Daoy (cell line): ENCODE measurements around the gene DIDO1. TPM values are rescaled to one million over a fixed set of nuclear protein-coding genes. Genes with fewer than 3 reads are reported as not detected.
A peak's percentile ranks its signal among the peaks of the same experiment; 100 is the strongest.

Source experiments
- DNase-seq: peaks from one replicate; pipeline ENCODE4 v3.0.0-alpha.2; 2015; ENCODE audit warnings: low read depth
- total RNA-seq: library from RNA; depleted of rRNA; stranded (reverse); fragments of >200 nt; shearing (Covaris generic); gene quantifications from 2 replicates; pipeline ENCODE4 v1.2.3, GENCODE V29; 2014; rRNA removed

The DIDO1 gene
- total RNA-seq, result 20.6 and 21.4 TPM in 2 replicates

DNA sequence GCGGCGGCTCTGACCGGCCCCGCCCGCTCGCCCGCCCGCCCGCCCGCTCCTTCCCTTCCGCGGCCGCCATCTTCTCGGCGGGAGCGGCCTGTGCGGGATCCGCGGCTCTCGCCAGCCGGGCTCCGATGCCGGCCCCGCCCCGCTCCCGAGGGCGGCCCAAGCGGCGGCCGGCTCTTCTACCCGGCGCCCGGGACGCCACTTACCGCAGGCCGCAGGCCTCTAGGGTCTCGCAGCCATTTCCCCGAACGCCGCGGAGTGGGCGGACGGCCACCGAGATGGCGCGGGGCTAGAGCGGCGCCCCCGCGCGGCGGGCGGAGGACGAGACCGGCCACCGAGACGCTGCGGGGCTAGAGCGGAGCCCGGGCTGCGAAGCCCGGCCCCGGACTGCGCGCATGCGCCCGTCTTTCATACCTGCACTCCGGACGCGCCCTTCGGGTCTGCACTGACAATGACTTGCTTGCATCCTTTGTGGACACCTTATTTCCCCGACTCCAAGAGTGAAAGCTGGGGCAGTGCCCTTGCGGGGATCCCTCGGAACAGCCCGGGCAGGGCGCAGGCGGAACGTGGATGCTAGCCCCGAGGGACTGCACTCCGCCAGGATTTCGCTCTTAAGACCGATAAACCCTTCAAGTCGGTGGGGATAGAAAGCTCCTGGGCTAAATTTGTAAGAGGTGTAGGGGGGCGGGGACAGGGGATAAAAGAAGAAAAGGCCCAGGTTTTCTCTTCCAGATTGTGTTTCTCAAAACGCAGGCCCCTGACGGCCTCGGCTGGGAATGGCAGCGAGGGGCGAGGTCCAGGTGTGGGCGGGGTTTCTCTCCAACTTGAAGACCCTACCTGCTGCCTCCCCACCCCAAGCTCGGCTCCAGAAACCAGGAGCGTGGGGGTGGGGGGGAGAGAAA is at the start of gene DIDO1:
DIDO1 (minus strand) TSS at position 277 of the 899 bp plus-strand sequence.
- peak; percentile 89 for DNase-seq

DNA sequence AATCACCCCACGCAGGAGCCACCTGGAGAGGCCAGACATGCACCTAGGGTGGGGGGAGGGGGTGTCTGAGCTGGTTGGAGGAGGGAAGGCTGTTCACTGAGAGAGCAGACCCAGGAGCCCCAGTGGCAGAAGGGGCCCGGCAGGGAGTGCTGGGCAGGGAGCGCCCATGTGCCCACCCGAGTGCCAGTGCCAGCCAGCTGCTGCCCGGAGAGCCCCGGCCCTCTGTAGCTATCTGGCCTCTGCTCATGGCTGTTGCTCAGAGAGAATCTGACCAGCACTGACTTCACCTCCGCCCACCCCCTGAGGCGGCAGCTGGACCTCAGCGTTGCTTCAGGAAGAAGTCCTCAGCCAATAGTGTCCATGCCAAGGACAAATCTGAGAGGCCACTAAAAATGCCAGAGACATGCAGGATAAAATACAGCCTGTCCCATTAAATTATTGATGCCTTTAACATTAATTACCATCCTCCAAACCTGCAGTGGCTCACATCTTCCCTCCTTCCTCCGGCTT is 49.0 kb upstream of the DIDO1 start:
- DNase-seq, result no peak

DNA sequence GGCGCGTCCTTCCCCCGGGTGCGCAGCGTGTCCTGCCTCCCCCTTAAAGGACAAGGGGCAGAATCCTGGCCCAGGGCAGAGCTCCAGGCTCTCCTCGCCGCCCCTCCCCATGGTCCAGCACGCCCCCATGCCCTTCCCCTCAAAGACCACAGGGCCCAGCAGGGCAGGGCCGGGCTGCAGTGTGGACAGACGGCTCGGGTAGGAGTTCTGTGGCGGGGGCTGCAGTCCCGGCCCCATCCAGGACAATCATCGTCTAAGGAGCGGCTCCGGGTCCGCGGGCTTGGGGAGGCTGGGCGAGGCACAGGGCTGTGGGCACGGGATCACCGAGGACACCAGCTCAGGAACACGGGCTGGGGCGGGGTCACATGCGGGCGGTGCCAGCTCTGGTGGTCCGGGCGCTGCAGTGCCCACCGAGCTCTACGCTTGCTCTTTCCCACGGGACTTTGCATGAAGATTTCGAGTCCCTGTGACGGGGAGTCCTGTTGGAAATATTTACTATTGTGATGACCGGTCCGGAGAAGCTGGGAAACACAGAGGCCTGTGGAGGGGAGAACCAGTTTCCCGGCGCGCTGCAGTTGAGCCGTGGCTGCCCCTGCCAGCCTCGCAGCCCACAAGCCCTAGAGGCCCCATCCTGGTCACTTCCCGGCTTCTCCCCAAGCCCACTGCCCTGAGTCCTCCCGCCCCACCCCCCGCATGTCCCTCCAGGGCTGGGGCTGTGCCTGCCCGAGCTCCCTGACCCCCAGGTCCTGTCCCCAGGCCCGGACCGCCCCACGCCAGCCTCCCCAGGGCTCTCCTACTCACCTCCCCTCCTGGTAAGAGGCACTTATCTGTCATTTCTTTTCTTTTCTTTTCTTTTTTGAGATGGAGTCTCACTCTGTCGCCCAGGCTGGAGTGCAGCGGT is 46.8 kb upstream of the DIDO1 start:
- DNase-seq, result no peak

DNA sequence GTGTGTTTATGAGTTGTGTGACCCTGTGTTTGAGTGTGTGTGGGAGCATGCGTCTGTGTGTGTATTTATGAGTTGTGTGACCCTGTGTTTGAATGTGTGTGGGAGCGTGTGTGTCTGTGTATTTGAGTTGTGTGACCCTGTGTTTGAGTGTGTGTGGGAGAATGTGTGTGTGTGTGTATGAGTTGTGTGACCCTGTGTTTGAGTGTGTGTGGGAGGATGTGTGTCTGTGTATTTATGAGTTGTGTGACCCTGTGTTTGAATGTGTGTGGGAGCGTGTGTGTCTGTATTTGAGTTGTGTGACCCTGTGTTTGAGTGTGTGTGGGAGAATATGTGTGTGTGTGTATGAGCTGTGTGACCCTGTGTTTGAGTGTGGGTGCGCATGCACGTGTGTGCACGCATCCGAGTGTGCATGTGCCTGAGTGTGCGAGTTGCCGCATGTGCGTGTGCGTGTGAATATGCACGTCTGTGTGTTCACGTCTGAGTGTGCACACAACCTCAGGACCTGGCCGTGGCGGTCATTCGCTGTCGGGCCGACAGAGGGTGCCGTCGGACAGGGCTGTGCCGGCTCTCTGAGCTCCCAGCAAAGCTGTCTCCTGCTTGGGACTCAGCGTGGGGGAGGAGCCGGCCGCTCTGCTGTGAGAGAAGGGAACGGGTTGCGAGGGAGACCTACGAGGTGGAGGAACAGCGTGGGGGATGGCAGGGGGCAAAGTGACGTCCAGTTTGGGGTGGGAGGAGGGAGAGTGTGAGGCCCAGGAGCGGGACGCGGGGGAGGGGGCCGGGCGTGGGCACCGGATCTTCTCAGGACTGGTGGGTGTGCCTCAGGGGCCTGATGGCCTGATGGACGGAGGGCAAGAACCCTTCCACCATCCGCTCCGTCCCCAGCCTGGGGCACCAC is 45.9 kb upstream of the DIDO1 start:
- DNase-seq, result peak; percentile 85

DNA sequence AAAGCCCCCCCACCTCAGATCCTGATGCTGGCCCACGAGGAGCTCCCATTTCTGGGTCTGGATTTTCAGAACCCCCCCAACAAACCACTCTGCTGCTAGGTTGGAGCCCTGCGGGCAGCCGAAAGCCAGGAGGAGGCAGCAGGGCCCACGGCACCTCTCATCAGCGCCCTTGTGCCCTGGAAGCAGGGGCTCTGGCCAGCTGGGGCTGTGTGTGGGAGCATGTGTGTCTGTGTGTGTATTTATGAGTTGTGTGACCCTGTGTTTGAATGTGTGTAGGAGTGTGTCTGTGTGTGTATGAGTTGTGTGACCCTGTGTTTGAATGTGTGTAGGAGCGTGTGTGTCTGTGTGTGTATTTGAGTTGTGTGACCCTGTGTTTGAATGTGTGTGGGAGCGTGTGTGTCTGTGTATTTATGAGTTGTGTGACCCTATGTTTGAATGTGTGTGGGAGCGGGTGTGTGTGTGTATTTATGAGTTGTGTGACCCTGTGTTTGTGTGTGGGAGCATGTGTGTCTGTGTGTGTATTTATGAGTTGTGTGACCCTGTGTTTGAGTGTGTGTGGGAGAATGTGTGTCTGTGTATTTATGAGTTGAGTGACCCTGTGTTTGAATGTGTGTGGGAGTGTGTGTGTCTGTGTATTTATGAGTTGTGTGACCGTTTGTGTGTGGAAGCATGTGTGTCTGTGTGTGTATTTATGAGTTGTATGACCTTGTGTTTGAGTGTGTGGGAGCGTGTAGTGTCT is 45.1 kb upstream of the DIDO1 start:
- no peak for DNase-seq

DNA sequence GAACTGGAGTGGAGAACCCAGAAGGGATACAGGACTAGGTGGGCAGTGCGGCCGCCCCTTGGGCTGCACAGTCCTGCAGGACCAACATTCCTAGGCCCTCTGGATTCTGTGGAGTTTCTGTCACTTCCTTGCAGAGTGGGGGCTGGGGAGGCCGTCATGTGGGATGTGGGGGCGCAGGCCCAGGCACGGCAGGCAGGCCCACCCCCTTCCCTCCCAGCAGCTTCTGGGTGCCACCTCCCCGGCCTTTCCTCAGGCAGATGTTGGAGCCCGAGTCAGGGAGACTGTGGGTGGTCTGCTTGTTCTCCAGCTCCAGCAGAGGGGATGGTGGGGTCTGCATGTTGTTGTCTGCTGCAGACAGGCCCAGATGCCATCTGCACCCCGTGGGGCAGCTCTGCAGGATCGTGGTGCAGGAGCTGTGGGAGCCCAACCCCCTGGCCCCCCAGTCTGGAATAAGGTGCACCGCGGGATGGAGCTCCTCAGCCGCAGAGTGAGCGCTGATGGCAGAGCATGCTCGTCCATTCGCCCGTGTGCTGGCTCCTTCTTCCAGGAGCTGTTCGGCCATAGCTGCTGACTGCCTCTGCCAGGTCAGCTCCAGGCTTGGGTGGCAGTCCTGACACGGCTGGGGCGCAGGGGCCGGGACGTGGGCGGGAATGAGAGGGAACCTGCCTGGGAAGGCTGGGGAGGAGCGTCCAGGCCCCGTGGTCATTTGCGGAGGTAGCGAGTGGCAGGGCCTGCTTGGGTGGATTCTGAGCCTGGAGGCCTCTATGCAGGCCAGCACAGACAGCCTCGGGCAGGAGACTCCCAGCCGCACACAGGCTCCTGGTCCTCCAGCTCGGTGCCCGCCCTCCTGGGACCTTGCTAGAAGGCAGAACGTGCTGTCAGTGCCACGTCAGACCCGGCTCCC is 44.3 kb upstream of the DIDO1 start:
- no peak for DNase-seq

DNA sequence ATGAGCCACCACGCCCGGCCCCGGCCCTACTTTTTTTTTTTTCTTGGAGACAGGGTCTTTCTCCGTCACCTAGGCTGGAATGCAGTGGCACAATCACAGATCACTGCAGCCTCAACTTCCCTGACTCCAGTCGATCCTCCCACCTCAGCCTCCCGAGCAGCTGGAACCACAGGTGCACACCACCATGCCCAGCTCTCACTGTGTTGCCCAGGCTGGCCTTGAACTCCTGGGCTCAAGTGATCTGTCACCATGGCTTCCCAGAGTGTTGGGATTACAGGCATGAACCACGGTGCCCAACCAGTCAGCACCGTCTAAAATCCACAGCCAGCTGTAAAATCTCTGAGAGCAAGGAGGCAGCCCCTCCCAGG is 43.6 kb upstream of the DIDO1 start:
- DNase-seq, result no peak

DNA sequence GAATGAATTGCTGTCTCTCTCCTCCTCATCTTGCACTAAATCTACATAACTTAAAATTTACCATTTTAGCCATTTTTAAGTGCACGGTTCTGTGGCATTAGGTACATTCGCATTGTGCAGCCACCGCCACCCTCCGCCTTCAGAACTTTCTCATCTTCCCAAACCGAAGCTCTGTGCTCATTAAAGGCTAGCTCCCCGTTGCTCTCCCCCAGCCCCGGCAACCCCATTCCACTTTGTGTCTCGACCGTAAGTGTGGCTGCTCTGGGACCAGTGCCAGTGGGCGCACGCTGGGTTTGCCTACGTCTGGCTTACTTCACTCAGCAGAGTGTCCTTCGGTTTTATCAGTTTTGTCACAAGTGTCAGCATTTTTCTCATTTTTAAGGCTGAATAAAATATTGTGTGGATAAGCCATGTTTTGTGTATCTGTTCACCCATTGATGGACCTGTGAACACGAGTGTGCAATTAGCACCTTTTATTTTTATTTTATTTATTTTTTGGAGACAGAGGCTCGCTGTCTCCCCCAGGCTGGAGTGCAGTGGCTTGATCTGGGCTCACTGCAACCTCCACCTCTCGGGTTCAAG is 43.0 kb upstream of the DIDO1 start:
- DNase-seq, result no peak

DNA sequence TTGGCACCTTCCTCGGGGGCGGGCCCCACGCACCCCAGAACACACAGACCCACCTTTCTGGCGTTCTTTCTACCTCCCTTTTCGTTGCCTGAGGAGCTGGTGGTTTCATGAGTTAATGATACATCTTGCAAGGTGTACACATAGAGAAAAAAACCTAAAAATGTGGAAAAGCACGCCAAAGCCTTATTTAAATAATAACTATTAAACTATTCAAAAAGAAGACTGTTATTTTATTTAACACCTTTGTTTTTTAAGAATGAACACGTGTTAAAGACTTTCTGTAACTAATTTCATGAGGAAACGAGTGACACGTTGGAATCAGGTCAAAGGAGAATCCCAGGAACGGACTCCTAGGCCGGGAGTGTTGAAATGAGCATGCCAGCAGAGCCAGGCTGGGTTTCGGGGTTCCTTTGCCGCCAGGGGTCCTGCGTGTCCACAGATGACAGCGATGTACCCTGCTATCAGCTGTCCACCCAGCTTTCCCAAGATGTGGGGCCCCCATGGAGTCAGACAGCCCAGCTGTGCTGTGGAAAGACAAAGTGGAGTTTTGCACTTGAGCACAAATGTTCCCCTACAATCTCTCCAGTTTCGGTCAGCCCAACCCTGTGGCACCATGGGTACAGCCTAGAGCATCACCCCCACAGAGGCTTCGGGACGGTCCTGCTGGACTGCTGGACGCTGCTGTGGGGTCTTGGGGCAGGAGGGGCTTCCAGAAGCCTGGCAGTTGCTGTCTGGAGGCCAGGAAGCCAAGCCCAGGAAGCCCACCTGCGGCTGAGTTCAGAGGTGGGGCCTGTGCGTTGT is 42.3 kb upstream of the DIDO1 start:
- no peak for DNase-seq

DNA sequence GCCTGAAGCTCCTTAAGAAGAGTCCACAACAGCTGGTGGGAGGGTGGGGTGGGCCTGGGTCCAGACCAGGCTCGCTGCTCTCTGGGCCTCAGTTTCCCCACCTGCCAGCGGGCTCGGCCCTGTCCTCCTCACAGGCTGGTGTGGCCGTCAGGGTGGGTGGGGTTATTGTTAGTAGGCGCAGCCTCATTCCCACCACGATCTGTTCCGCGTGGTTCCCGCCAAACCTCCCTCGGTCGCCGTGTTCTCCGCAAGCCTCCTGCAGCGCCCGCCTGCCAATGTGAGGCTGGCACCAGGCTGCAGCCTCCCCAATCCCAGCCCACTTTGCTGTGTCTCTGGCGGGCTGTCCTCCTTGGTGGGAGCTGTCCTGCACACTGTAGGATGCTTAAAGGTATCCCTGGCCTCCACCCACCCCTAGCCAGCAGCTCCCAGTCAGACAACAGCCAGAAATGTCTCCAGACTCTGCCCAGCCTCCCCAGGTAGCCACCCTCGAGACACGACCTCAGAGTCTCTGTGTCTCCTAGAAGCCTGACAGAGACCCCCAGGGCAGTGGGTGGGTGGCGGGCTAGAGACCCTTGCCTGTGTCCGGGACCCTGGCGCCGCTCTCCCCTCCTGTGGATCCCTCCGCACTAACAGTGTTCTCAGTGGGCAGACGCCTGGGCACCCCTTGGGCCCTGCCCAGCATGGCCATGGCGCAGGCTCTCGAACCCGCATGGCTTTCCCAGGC is 41.5 kb upstream of the DIDO1 start:
- no peak for DNase-seq

DNA sequence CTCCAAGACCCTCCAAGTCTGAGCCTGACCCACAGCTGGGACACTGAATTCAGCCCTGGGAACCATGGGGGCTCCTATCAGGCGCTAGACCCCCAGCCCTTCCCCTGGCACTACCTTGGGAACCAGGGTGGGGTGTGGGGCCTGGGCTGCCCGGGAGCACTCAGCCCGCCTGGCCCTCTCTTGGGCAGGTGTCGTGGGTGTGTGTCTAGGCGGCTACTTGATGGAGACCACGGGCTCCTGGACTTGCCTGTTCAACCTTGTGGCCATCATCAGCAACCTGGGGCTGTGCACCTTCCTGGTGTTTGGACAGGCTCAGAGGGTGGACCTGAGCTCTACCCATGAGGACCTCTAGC is 40.8 kb upstream of the DIDO1 start:
- DNase-seq, result no peak

DNA sequence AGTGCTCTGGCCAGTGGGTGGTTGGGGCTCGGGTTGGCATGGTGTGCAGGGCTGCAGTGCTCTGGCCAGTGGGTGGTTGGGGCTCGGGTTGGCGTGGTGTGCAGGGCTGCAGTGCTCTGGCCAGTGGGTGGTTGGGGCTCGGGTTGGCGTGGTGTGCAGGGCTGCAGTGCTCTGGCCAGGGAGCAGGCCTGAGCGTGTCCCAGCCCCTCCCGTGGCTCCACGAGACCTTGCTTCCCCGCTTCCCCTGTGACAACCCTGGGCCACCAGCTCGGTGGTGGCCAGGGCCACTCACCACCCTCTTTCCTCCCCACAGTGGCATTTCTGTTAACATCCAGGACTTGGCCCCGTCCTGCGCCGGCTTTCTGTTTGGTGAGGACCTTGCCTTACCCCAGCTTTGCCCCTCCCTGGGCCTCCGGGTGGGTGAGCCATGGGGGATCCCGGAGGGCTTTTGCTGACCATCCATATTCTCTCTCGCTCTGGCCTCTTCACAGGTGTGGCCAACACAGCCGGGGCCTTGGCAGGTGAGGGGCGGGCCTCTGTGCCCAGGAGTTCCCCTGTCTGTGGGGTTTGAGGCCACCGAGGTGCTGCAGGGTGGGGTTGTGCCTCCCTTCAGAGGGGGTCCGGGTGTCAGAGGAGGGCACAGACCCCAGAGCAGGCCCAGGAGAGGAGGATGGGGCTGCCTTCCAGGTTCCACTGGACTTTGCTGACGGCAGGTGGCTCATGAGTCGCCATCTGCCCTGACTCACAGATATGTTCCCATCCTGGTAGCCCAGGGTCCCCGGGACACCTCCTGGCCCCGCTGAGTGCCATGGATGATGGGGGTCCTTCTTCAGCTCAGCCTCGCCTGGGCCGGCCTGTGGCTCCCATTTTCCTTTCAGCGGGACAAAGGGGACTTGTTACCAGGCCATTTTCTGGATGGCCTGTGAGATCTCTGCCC is 40.2 kb upstream of the DIDO1 start:
- no peak for DNase-seq

DNA sequence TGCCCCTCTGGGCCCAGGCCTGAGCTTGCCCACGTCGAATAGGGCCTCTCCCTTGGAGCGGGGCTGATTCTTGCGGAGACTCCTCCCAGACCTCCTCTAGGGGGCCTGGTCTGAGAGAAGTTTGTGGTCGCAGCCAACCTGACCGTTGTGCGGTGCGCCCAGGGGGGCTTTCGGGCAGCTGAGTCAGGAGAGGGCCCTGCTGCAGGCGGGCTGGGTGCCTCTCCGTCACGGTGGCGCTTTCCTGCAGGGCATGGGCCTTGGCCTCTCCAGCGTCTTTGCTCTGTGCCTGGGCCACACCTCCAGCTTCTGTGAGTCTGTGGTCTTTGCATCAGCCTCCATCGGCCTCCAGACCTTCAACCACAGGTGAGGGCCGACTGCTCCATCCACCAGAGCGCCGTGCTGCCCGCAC is 39.1 kb upstream of the DIDO1 start:
- no peak for DNase-seq

DNA sequence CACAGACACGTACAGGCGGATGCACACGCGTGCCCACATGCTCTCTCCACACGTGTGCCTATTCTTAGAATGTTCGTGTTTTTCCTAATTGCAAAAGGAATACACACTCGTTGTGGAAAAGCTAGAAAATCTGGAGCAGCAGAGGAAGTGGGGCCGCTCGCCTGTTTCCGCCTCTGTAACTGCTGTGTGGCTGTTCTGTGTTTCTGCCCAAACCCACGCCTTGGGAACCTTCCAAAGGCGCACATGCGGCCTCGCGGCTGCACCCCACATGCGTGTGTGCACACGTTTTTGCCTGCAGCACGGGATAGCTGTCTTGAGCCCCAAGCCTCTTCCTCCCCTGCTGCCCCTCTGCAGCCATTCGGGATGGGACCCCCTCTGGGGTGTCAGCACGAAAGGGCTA is 38.4 kb upstream of the DIDO1 start:
- DNase-seq, result no peak

DNA sequence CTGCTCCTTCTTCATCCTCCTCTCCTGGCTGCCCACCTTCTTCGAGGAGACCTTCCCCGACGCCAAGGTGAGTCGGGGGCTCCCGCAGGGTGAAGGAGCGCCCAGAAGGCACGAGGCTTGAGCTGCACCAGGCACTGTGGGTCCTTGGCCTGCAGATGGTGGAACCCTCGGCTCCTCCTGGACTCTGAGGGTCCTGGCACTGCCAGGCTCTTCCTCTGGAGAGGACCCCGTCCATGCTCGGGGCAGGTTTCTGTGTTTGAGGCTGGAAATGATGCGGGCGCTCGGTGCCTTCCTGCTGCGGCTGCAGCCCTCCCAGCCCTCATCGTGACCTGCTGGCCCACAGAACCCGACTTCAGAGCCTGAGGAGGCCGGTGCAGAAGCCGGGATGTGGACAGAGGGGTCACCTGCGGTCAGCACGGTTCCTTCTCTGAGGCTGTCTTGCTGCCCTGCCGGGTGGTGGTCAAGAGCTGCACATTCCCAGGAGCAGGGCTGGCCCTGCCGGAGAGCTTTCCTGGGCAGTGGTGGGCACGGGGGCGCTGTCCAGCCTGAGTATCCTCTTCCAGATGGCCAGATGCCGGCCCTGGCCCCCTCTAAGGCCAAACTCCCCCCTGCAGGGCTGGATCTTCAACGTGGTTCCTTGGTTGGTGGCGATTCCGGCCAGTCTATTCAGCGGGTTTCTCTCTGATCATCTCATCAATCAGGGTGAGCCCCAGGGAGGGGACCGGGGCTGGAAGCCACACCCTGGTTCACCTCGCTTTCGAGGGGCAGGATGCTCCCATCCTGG is 37.5 kb upstream of the DIDO1 start:
- DNase-seq, result no peak
